Activated CD8-positive, alpha-beta memory T cell treated with anti-CD3 and anti-CD28 coated beads, Interleukin-2, amount 50 U/mL, for 24 hours (primary cell): ENCODE measurements around the gene E2F2.
"Not testable (repeated sequence)": the region's sequence is repeated elsewhere in the genome, so short reads cannot be mapped to it uniquely, and the experiment has no call there.

Source experiments
- DNase-seq: peaks from one replicate; pipeline ENCODE4 v3.0.0-alpha.2; 2020; ENCODE audit errors: extremely low read depth

The E2F2 gene

DNA sequence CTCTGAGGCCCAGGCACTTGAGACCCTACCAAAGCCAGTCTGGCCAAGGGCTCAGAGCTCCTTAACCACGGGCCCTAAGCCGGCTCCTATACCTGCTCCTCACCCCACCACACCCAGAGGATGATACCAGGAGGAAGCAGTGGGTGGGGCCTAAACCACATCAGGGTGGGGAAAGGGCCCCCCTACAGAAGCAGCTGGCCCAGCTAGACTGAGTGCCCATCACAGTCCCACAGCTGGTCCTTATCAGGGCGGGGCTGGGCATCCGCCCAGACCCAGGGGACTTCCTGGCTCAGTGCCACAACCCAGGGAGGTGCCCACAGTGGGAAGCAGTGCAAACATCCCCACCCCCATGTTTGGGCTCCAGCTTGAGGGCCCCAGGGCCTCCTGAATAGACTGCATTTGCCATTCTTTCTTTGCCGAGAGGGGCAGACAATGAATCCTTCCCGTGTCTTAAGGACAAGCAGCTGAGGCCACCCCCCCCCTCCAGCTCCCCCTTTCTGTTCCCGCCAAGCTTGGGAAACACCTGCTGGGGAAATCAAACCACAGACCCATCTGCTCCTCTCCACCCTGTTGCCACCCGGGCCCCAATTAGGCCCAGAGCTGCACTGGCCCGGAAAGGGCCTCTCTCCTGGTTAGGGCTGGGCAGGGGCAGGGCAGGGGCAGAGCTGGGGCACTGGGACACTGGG is 6.2 kb downstream of the E2F2 start:
- no peak for DNase-seq

DNA sequence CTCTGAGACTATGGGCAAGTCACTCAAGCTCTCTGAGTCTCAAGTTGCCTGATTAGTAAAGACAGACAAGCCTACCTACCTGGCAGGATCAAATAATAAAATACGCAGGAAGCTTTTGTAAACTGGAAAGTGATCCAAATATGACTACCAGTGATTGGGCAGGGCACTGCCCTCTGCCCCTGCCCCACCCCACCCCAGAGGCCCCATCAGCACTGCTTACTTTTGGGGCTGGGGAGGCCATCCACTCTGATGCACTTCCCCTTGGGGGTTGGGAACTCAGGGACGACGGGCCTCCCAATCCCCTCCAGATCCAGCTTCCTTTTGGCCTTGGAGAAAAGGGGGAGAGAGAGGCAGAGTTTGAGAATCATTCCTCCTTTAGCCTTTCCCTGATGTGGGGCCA is 6.9 kb downstream of the E2F2 start:
- no peak for DNase-seq

GRCh38 chr1:23522244-23522982 is 8.6 kb downstream of the E2F2 start:
- no peak for DNase-seq

GRCh38 chr1:23521588-23521987 is 9.4 kb downstream of the E2F2 start:
- DNase-seq: no peak

- no peak for DNase-seq
Observed at GRCh38 chr1:23517581-23517980, 13.5 kb downstream of the E2F2 start.

DNA sequence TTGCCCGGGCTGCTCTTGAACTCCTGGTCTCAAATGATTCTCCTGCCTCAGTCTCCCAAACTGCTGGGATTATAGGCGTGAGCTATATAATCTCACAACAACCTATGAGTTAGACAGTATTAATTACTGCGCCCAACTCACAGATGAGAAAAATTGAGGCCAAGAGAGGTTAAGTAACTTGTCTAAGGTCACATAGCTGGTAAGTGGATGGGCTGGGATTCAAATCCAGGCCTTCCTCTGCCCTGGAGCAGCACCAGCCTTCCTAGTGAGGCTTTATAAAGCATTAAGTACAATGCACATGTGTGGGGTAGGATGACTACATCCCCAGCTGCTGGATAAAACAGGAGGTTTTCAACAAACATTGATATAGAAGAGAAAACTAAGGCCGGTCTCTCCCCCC is 15.1 kb downstream of the E2F2 start:
- DNase-seq: no peak

DNA sequence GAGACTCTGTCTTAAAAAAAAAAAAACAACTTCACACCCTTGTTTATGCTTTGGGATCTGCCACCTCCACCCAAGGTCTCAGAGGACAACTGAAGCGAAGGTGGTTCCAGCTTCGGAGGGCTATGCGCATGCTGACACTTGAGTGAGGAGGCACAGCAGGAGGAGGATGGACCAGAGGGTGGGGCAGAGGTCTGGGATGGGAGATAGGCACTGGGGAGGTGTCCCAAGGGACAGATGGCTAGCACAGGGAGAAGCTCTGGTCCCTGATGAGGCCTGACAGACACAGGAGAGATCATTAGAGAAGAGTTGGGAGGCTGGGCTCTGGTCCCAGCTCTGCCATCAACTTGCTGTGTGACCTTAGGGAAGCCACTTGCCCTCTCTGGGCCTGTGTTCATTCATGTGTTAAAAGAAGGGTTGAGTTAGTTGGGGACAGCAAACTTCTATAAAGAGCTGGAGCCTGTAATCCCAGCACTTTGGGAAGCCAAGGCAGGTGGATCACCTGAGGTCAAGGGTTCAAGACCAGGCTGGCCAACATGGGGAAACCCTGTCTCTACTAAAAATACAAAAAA is 16.8 kb downstream of the E2F2 start:
- no peak for DNase-seq

GRCh38 chr1:23509896-23510295 is 21.1 kb downstream of the E2F2 start:
- DNase-seq: no peak

DNA sequence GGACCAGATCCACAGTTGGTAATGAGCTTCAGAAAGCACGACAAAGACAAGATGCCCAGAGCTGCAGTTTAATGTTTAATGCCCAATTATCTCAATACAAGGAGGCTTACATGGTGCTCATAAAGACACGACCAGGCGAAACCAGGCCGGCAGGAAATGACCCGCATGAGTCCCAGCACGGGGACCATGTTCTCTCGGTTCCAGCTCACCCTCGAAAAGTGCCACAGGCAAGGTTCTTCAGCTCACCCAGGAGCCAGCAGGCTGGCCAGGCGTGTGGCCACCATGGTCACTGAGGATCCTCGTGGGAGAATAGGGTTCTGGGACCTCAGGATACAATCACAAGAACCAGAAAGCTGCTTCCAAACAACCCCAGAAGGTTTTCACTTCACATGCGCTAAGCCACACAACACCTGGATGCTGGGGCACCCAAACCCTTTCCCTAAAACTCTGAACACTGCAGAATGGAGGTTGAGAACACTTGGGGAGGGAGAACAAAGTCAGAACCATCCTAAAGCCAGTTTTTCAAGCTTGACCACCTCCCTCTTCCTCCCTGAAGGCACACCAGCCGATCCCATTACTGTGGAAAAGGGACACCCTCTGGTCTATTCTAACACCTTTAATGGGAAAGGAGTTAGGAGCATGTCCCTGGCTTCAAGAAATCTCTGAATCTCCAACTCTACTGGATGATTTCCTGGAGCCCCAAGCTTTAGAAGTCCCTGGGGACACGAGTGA is 24.5 kb downstream of the E2F2 start:
- DNase-seq: no peak

DNA sequence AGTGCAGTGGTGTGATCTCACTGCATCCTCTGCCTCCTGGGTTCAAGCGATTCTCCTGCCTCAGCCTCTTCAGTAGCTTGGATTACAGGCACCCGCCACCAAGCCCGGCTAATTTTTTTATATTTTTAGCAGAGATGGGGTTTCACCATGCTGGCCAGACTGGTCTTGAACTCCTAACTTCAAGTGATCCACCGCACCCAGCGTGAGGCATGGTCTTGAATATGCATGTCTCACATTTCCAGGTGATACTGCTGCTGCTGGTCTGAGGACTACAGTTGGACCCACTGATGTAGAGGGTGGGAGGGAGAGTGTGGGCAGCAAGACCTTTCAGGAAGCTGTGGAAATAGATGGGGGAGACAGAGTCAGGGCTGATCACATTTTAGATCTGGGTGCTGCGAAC is 25.2 kb downstream of the E2F2 start:
- no peak for DNase-seq

GRCh38 chr1:23504156-23504555 is 26.9 kb downstream of the E2F2 start:
- DNase-seq: not testable (repeated sequence)

DNA sequence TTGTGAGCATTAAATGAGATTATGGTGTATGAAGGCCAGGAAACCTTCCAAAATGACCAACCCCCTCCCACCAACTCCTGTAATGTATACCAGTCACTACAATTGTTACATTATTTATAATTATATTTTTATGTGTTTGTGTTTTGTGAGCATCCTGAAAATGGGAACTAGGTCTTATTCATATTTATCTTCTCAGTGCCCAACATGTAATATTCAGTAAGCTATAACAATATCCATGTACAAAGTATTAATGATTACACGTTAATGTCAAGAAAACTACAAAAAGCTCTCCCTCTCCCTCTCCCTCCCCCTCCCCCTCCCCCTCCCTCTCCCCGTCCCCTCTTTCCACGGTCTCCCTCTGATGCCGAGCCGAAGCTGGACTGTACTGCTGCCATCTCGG is 28.1 kb downstream of the E2F2 start:
- no peak for DNase-seq

DNA sequence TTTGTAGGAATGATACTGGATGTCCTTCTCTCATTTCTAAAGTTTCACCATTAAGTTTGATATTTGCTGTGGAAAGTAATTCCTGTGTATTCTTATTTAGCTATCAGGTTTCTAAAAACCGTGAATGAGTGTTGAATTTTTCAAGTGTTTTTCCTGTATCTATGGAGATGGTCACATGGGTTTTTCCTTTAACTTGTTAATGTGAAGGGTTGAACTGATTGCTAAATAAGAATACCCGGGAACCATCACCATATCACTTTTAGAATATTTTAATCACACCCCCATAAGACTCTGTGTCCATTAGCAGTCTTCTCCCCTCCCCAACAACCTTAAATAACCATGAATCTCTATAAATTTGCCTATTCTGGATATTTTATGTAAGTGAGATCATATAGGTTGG is 30.6 kb downstream of the E2F2 start:
- no peak for DNase-seq

GRCh38 chr1:23497777-23498439 is 33.1 kb downstream of the E2F2 start:
- no peak for DNase-seq

- no peak for DNase-seq
Observed at GRCh38 chr1:23496490-23497181, 34.4 kb downstream of the E2F2 start.

- DNase-seq: not testable (repeated sequence)
Observed at GRCh38 chr1:23494836-23495235, 36.2 kb downstream of the E2F2 start.

GRCh38 chr1:23492776-23493175 is 38.3 kb downstream of the E2F2 start:
- not testable (repeated sequence) for DNase-seq

DNA sequence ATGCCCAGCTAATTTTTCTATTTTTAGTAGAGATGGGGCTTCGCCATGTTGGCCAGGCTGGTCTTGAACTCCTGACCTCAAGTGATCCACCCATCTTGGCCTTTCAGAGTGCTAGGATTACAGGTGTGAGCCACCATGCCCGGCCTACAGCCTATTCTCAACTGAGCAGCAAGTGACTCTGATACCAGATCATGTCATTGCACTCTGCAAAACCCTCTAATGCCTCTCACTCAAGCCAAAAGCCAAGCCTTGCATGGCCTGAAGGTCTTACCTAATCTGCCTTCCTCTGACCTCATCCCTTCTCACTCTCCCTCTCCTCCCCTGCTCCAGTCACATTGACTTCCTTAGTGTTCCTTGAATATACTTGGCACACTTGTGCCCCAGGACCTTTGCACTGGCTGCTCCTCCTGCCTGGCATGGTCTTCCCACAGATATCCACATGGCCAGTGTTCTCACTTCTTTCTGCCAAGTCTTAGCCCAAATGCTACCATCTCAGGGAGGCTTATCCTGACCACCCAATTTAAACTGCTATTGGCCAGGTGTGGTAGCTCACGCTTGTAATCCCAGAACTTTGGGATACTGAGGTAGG is 38.8 kb downstream of the E2F2 start:
- no peak for DNase-seq

DNA sequence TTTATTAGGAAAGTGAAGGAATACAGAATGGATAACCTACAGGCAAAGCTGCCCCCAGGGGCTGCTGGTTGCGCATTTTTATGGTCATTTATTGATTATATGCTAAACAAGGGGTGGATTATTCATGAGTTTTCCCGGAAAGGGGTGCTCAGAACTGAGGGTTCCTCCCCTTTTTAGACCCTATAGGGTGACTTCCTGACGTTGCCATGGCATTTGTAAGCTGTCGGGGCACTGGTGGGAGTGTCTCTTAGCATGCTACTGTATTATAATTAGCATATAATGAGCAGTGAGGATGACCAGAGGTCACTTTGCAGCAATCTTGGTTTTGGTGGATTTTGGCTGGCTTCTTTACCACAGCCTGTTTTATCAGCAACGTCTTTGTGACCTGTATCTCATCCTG is 41.2 kb downstream of the E2F2 start:
- DNase-seq: no peak

DNA sequence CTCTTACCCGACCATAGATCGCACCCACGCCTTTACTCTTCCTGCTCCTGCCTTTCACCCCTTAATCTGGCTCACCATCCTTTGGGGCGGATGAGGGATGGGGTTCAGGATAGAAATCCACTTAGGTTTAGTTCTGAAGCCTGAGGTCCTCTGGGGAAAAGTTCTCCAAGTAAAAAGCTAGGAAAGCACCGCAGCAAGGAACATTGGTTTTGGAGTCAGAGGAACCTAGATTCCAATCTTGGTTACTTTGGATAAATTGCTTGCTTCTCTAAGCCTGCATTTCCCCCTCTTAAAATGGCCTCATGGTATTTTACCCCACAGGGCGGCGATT is 46.1 kb downstream of the E2F2 start:
- DNase-seq: no peak
